Thyroid gland (tissue), 4 donors: ENCODE measurements around the gene FBXO44. TPM values are rescaled to one million over a fixed set of nuclear protein-coding genes. Genes with fewer than 3 reads are reported as not detected.
A peak's percentile ranks its signal among the peaks of the same experiment; 100 is the strongest.

ENCODE experiments used
- DNase-seq, 2 donors: peaks; one replicate each; pipeline ENCODE4 v3.0.0-alpha.2; 2019
- H3K27ac ChIP-seq, 3 donors: fragments of 200-600 bp; sonication (generic); 1 replicate in 2 of 3; 2 replicates in 1 of 3; pipeline ENCODE4 v1.5.1; 2016 to 2019; ENCODE audit warnings: mild to moderate bottlenecking in 1 of 3, moderate library complexity in 1 of 3
- H3K27me3 ChIP-seq: fragments of 200-600 bp; sonication (generic); one replicate; pipeline ENCODE4 v1.5.1; 2019
- H3K36me3 ChIP-seq, 2 donors: fragments of 200-600 bp; sonication (generic); one replicate each; pipeline ENCODE4 v1.5.1; 2016 to 2019
- H3K4me1 ChIP-seq, 2 donors: fragments of 200-600 bp; sonication (generic); one replicate each; pipeline ENCODE4 v1.5.1; 2017 to 2019
- H3K4me3 ChIP-seq, 3 donors: fragments of 200-600 bp; sonication (generic); replicated peaks in 1 of 3; 1 replicate in 2 of 3; 2 replicates in 1 of 3; pipeline ENCODE4 v1.5.1; 2016; ENCODE audit warnings: mild to moderate bottlenecking in 1 of 3
- H3K9me3 ChIP-seq: fragments of 200-600 bp; sonication (generic); one replicate; pipeline ENCODE4 v1.5.1; 2017
- POLR2A ChIP-seq, 2 donors: fragments of 450-650 bp; IDR thresholded peaks; one replicate each; pipeline ENCODE4 v1.6.1; 2017; ENCODE audit warnings: antibody characterized with exemption in 2 of 2, mild to moderate bottlenecking in 2 of 2, moderate library complexity in 1 of 2
- WGBS, 2 donors: methylation state at CpG; one replicate each; pipeline ENCODE4 v1.1.5; 2017; 5-methylcytosine and 5-hydroxymethylcytosine counted together
- intact Hi-C: fragments of 100-400 bp; cut with DNase I; formaldehyde crosslinking; loops from one replicate; pipeline ENCODE4 v1.15.1; 2023
- total RNA-seq, 4 donors: library from RNA; depleted of rRNA; stranded (reverse); fragments of >200 nt; gene quantifications; one replicate each; pipeline ENCODE4 v1.2.3, GENCODE V29; 2016
- TF ChIP-seq, protein P1 (sequence below), 6 experiments: fragments of 200-600 bp in 3 of 6; fragments of 450-650 bp in 3 of 6; sonication (generic) in 3 of 6; IDR thresholded peaks; one replicate each; pipeline ENCODE4 v1.5.1; 2016 to 2019; ENCODE audit warnings: antibody characterized with exemption in 6 of 6, mild to moderate bottlenecking in 2 of 6, inconsistent platforms in 1 of 6, moderate library complexity in 1 of 6

Gene FBXO44
- total RNA-seq, 4 donors from 2014 or later, result 33.1 to 40.9 (median 34.4) TPM

DNA sequence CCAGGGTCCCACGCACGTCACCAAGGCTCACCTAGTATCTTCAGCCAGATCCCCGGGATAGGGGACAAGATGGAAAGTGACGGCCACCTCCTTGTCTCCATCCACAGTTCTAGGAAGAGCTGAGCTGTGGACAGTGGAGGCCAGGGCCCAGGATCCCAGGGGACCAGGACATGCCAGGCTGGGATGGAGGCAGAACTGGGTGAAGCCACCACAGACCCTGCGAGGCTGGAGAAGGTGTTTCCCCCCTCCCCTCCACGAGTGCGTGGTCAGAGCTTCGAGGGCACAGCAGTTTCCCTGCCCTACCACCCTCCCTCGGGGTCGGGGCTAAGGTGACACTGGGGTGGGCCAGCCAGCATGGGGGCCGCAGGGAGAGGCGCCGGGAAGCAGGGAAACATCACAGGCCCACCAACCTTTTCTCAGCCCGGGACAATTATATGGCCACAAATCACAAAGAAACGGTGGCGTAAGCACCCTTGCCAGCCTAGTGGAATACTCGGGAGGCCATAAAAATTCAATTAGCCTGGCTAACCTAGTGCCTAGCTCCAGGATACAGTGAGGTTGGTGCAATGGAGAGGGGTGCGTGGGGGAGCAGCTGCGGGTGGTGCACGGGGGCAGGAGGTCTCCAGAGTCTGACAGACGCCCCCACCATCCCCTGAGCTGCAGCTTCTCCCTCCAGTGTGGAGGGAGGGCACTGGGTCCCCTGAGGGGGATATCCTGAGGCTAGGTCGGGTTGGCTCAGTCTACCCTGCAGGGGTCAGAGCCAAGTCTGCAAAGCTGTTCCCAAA, 50.2 kb downstream of the FBXO44 start:
- H3K27ac ChIP-seq, result no peak overlapping the region
- WGBS, 2 donors, result 77 to 79% methylated on average over 18 to 19 of the region's 22 CpGs
- intact Hi-C loops, result no loop called here

DNA sequence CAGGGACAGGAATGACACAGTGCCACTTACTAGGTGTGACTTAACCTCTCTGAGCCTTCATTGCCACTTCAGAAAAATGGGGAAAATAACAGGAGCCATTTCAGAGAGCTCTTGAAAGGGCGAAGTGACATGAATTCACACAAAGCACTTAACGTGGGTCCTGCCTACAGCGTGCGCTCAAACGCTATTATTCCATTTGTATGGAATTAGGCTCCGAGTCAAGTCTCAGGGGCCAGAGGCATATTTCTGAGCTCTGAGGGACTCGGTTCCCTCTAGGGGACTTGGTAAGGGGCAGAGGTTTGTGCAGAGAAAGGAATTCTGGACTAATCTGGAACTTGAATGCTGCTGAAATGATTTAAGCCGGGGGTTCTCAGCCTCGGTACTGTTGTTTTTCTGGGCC, 50.9 kb downstream of the FBXO44 start:
- no peak for DNase-seq
- intact Hi-C loops, result no loop called here
- H3K36me3 ChIP-seq, result no peaks in the 10 kb centered on the region
- WGBS, 2 donors, result 82 to 85% methylated on average over 9 of the region's 9 CpGs
- H3K9me3 ChIP-seq, result no peaks in the 10 kb centered on the region
- H3K4me3 ChIP-seq, result no peak overlapping the region
- no peak overlapping the region for H3K27ac ChIP-seq
- no peaks in the 10 kb centered on the region for H3K27me3 ChIP-seq
- no peak for TF ChIP-seq POLR2A (IDR thresholded peaks at IDR 0.05)
- TF ChIP-seq, protein P1, sequence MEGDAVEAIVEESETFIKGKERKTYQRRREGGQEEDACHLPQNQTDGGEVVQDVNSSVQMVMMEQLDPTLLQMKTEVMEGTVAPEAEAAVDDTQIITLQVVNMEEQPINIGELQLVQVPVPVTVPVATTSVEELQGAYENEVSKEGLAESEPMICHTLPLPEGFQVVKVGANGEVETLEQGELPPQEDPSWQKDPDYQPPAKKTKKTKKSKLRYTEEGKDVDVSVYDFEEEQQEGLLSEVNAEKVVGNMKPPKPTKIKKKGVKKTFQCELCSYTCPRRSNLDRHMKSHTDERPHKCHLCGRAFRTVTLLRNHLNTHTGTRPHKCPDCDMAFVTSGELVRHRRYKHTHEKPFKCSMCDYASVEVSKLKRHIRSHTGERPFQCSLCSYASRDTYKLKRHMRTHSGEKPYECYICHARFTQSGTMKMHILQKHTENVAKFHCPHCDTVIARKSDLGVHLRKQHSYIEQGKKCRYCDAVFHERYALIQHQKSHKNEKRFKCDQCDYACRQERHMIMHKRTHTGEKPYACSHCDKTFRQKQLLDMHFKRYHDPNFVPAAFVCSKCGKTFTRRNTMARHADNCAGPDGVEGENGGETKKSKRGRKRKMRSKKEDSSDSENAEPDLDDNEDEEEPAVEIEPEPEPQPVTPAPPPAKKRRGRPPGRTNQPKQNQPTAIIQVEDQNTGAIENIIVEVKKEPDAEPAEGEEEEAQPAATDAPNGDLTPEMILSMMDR (IDR thresholded peaks at IDR 0.05), result no peak
- peaks cover 0 to 11% of the 10 kb centered on the region in 2 donors for H3K4me1 ChIP-seq

More for the DNA sequence above, 50.2 kb downstream of the FBXO44 start:
- TF ChIP-seq, protein P1 (IDR thresholded peaks at IDR 0.05), result no peak
- TF ChIP-seq POLR2A (IDR thresholded peaks at IDR 0.05), result no peak
- H3K4me3 ChIP-seq, result no peak overlapping the region
- H3K4me1 ChIP-seq, result peaks cover 0 to 11% of the 10 kb centered on the region in 2 donors
- DNase-seq, result no peak
- no peaks in the 10 kb centered on the region for H3K36me3 ChIP-seq
- no peaks in the 10 kb centered on the region for H3K9me3 ChIP-seq
- no peaks in the 10 kb centered on the region for H3K27me3 ChIP-seq

DNA sequence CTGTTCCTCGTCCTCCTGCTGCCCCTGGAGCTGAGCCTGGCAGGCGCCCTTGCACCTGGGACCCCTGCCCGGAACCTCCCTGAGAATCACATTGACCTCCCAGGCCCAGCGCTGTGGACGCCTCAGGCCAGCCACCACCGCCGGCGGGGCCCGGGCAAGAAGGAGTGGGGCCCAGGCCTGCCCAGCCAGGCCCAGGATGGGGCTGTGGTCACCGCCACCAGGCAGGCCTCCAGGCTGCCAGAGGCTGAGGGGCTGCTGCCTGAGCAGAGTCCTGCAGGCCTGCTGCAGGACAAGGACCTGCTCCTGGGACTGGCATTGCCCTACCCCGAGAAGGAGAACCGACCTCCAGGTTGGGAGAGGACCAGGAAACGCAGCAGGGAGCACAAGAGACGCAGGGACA, 51.6 kb downstream of the FBXO44 start:
- Histone ChIP-seq H3K27me3 (no peaks in the 10 kb centered on the region), H3K4me1 (peaks cover 0 to 11% of the 10 kb centered on the region in 2 donors), H3K36me3 (no peaks in the 10 kb centered on the region), H3K27ac (no peak overlapping the region), H3K4me3 (no peak overlapping the region), H3K9me3 (no peaks in the 10 kb centered on the region)
- 91 to 97% methylated on average over 6 to 13 of the region's 14 CpGs for WGBS, 2 donors
- intact Hi-C loops, result no loop called here
- TF ChIP-seq POLR2A (IDR thresholded peaks at IDR 0.05), result no peak
- TF ChIP-seq, protein P1 (IDR thresholded peaks at IDR 0.05), result no peak
- DNase-seq, result no peak

DNA sequence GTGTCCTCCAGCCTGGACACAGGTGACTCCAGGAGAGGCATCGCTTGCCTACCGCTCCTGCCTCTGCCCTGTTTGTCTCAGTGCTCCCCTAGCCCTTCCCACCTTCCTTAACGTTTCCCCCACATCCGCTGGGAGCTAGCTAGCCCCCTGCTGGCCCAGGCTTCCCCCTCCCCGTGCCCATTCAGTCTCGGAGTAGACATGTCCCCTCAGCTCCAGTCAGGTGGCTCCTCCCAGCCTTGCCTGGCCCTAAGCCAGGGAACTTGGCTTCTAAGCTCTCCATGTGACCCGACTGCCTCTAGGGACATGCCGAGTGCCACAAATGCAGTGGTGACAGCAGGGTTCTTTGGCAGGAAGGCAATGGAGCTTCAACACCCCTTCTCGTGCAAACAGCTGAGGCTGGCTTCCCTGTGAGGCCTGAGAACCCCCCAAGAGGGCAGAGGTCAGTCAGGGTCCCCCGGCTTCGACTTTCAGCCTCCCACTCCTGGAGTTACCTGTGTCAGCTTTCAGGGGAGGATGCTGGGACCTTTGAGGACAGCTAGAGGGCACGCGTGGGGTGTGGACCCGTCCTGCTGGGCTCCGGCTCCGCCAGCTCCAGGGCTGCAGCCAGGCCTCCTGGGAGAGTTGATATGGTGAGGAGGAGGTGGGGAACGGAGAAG, 53.1 kb downstream of the FBXO44 start:
- Histone ChIP-seq H3K4me3 (no peak overlapping the region), H3K4me1 (peaks cover 0 to 11% of the 10 kb centered on the region in 2 donors), H3K36me3 (no peaks in the 10 kb centered on the region), H3K27me3 (no peaks in the 10 kb centered on the region), H3K27ac (no peak overlapping the region), H3K9me3 (no peaks in the 10 kb centered on the region)
- intact Hi-C loops, result no loop called here
- TF ChIP-seq, protein P1 (IDR thresholded peaks at IDR 0.05), result no peak
- TF ChIP-seq POLR2A (IDR thresholded peaks at IDR 0.05), result no peak
- peak; percentile 89 to 94 for DNase-seq
- WGBS, 2 donors, result 25 to 35% methylated on average over 11 to 17 of the region's 17 CpGs
